GM12878 (cell line): Measurements from ENCODE around the gene DNAAF2. TPM values are rescaled to one million over a fixed set of nuclear protein-coding genes. Genes with fewer than 3 reads are reported as not detected.

ENCODE experiments used
- ATAC-seq: fragments of 200-7000 bp; cut with Tn5 transposase; 3 replicates; pipeline ENCODE4 v1.9.1; 2020; ENCODE audit warnings: mild to moderate bottlenecking, moderate library complexity
- BruUV-seq: library from RNA; stranded (reverse); fragments of 400-500 nt; replicated peaks from 2 replicates; lab custom pipeline; 2021; lab: Mats Ljungman, UMichigan
- CTCF ChIA-PET: fragments of 300-600 bp; sonication (Branson Sonifier 250); formaldehyde crosslinking; extraction: SDS; loops from one replicate; lab custom pipeline; 2021; ENCODE audit warnings: inconsistent platforms; lab: Yijun Ruan, JAX
- POLR2A ChIA-PET: fragments of 350-600 bp; formaldehyde crosslinking; extraction: SDS; loops from one replicate; lab custom pipeline; 2021; ENCODE audit warnings: inconsistent platforms; lab: Charles Lee
- RAD21 ChIA-PET: fragments of 300-600 bp; sonication (Branson Sonifier 250); formaldehyde crosslinking; loops from one replicate; lab custom pipeline; 2023; ENCODE audit warnings: antibody characterized with exemption; ENCODE audit not compliant: unreplicated experiment; lab: Charles Lee
- SMC1A ChIA-PET: fragments of 300-600 bp; sonication (Branson Sonifier 250); formaldehyde crosslinking; loops from one replicate; lab custom pipeline; 2023; ENCODE audit not compliant: unreplicated experiment, uncharacterized antibody; lab: Charles Lee
- DNase-seq: peaks from one replicate; pipeline ENCODE4 v3.0.0-alpha.2; 2011; ENCODE audit warnings: low read depth, low spot score
- FAIRE-seq: peaks from 3 replicates; lab custom pipeline; 2011; peaks lifted over from hg19 to GRCh38; lab: Jason Lieb, UNC
- H2AFZ ChIP-seq: 2 replicates; pipeline ENCODE4 v1.6.0; 2011; ENCODE audit warnings: low read depth, low read length, control low read depth; ENCODE audit not compliant: control insufficient read depth
- H3K27ac ChIP-seq: 2 replicates; pipeline ENCODE4 v1.5.1; 2011; ENCODE audit warnings: control low read depth; ENCODE audit not compliant: control insufficient read depth, insufficient read depth
- H3K27me3 ChIP-seq, 2 experiments: replicated peaks in 1 of 2; 2 replicates each; pipeline versions ENCODE4 v1.6.0 to v1.6.1; 2011; ENCODE audit warnings: low read length in 1 of 2; ENCODE audit not compliant: control insufficient read depth in 2 of 2, insufficient read depth in 2 of 2
- H3K36me3 ChIP-seq, 2 experiments: 2 replicates each; pipeline ENCODE4 v1.5.1; 2011; ENCODE audit warnings: low read length in 1 of 2; ENCODE audit not compliant: control insufficient read depth in 2 of 2, insufficient read depth in 2 of 2
- H3K4me1 ChIP-seq: 2 replicates; pipeline ENCODE4 v1.6.1; 2011; ENCODE audit warnings: mild to moderate bottlenecking, low read length, moderate library complexity, mixed read lengths; ENCODE audit not compliant: control insufficient read depth, insufficient read depth
- H3K4me2 ChIP-seq: 2 replicates; pipeline ENCODE4 v1.6.0; 2011; ENCODE audit warnings: control low read depth; ENCODE audit not compliant: control insufficient read depth, insufficient read depth
- H3K4me3 ChIP-seq: fragments of 200-600 bp; sonication (generic); 2 replicates; pipeline ENCODE4 v1.5.1; 2016
- H3K79me2 ChIP-seq: 2 replicates; pipeline ENCODE4 v1.6.0; 2011; ENCODE audit warnings: low read length; ENCODE audit not compliant: control insufficient read depth, insufficient read depth
- H3K9ac ChIP-seq: 2 replicates; pipeline ENCODE4 v1.8.0; 2011; ENCODE audit warnings: low read length, control low read depth, mixed read lengths; ENCODE audit not compliant: control insufficient read depth, insufficient read depth
- H3K9me3 ChIP-seq: replicated peaks from 3 replicates; pipeline ENCODE4 v1.5.1; 2011; ENCODE audit warnings: mild to moderate bottlenecking, low read length; ENCODE audit not compliant: control insufficient read depth, insufficient read depth
- H4K20me1 ChIP-seq: 2 replicates; pipeline ENCODE4 v1.6.0; 2011; ENCODE audit not compliant: control insufficient read depth, insufficient read depth
- HDAC6 ChIP-seq: fragments of 200-600 bp; sonication (generic); IDR thresholded peaks from one replicate; pipeline ENCODE4 v1.8.0; 2017; ENCODE audit warnings: antibody characterized with exemption; ENCODE audit not compliant: unreplicated experiment
- IKZF2 ChIP-seq, 2 experiments: fragments of 450-650 bp; IDR thresholded peaks; 2 replicates each; pipeline ENCODE4 v1.6.1; 2017; ENCODE audit warnings: mild to moderate bottlenecking in 2 of 2, moderate library complexity in 2 of 2
- JUNB ChIP-seq: IDR thresholded peaks from 2 replicates; pipeline ENCODE4 v1.6.1; 2016; ENCODE audit warnings: antibody characterized with exemption, mild to moderate bottlenecking
- KAT2A ChIP-seq: conservative IDR thresholded peaks from 2 replicates; pipeline ENCODE4 v1.6.1; 2011; ENCODE audit warnings: low read depth, low read length; ENCODE audit not compliant: control insufficient read depth
- LARP7 ChIP-seq: fragments of 450-650 bp; IDR thresholded peaks from 2 replicates; pipeline ENCODE4 v1.6.1; 2017; ENCODE audit warnings: mild to moderate bottlenecking
- NFXL1 ChIP-seq: fragments of 450-650 bp; IDR thresholded peaks from 2 replicates; pipeline ENCODE4 v1.6.1; 2017; ENCODE audit warnings: antibody characterized with exemption, mild to moderate bottlenecking, borderline replicate concordance
- NFYA ChIP-seq: IDR thresholded peaks from 2 replicates; pipeline ENCODE4 v1.6.1; 2011; ENCODE audit warnings: low read depth, mild to moderate bottlenecking, low read length, improper control_type of control experiment, borderline replicate concordance
- NR2C1 ChIP-seq: fragments of 450-650 bp; IDR thresholded peaks from 2 replicates; pipeline ENCODE4 v1.6.1; 2017; ENCODE audit warnings: antibody characterized with exemption, mild to moderate bottlenecking, moderate library complexity
- RFX5 ChIP-seq: IDR thresholded peaks from 2 replicates; pipeline ENCODE4 v1.6.1; 2011; ENCODE audit warnings: low read depth, low read length, improper control_type of control experiment
- TBL1XR1 ChIP-seq: IDR thresholded peaks from 2 replicates; pipeline ENCODE4 v1.6.1; 2012; ENCODE audit warnings: low read depth, low read length, improper control_type of control experiment
- YY1 ChIP-seq: IDR thresholded peaks from 2 replicates; pipeline ENCODE4 v1.6.1; 2011; ENCODE audit warnings: low read depth, mild to moderate bottlenecking, low read length
- ZBTB11 ChIP-seq: fragments of 450-650 bp; formaldehyde crosslinking; IDR thresholded peaks from 2 replicates; pipeline ENCODE4 v1.5.0; 2022; ENCODE audit warnings: mild to moderate bottlenecking, missing genetic modification characterization
- WGBS: methylation state at CpG from one replicate; pipeline ENCODE4 v1.1.6; 2016; ENCODE audit warnings: low lambda C conversion rate; ENCODE audit not compliant: insufficient replicate concordance, insufficient coverage; ENCODE audit errors: missing lambda C conversion rate; 5-methylcytosine and 5-hydroxymethylcytosine counted together
- in situ Hi-C: fragments of 300-500 bp; cut with MboI; formaldehyde crosslinking; loops from 9 replicates; pipeline ENCODE4 v1.14.3; 2018; ENCODE audit warnings: mixed read lengths
- intact Hi-C: fragments of 100-400 bp; cut with micrococcal nuclease; formaldehyde crosslinking; loops from one replicate; pipeline ENCODE4 v1.14.2; 2022; ENCODE audit not compliant: unreplicated experiment
- polyA plus RNA-seq, 11 experiments: library from polyadenylated mRNA; depleted of rRNA in 4 of 11; unstranded in 6 of 11; stranded (reverse) in 5 of 11; fragments of >200 nt; fragmentation: Nextera tagmentation in 4 of 11; fragmentation: Illumina TruSeq in 1 of 11; extraction: Ambion mirVana in 4 of 11; extraction: Trizol in 1 of 11; gene quantifications; 1 replicate in 1 of 11; 2 replicates in 10 of 11; pipeline versions ENCODE4 v1.2.1 to v1.2.3, GENCODE V29; 2011 to 2016; ENCODE audit warnings: inconsistent platforms in 2 of 11, missing spikeins in 2 of 11, low read depth in 1 of 11
- total RNA-seq, 4 experiments: library from RNA; depleted of rRNA in 3 of 4; stranded (reverse); fragments of >200 nt in 3 of 4; fragmentation: Illumina TruSeq in 1 of 4; extraction: Trizol in 1 of 4; gene quantifications; 2 replicates each; pipeline versions ENCODE4 v1.2.1 to v1.2.3, GENCODE V29; 2013 to 2021

DNAAF2 gene
- total and polyA plus RNA-seq, 10 of the 15 experiments (the other 5 are each of a cell fraction or from before 2014, with no cell fraction given), result 5.7 to 24.7 (median 10.8) TPM

- ChIA-PET RAD21 (interaction anchor here (1.1 kb wide), 1 partner anchor 15 kb away, joined by 3 read pairs; the partner anchor contains the start of gene POLE2), SMC1A (no interaction called here), CTCF (no interaction called here), POLR2A (interaction anchor here (0.5 kb wide), 1 partner anchor 9 kb away, joined by 4 read pairs; no protein-coding TSS in a partner anchor)
- Histone ChIP-seq H3K9me3 (no peaks in the 10 kb centered on the region), H3K27ac (no peak overlapping the region), H3K4me3 (no peak overlapping the region), H3K27me3 (no peaks in the 10 kb centered on the region), H3K79me2 (no peaks in the 10 kb centered on the region), H3K4me2 (no peak overlapping the region), H4K20me1 (no peaks in the 10 kb centered on the region), H3K36me3 (peaks cover 3 to 10% of the 10 kb centered on the region in 2 experiments; a peak in 3 of 4 replicates), H3K9ac (no peak overlapping the region), H3K4me1 (no peaks in the 10 kb centered on the region), H2AFZ (no peak overlapping the region)
- FAIRE-seq (no peak), DNase-seq (no peak), ATAC-seq (no peak)
- 94% methylated on average over 2 of the region's 2 CpGs for WGBS
- in situ Hi-C loops (no loop called here), intact Hi-C loops (no loop called here)
- TF ChIP-seq JUNB (no peak), NFYA (no peak), KAT2A (no peak), HDAC6 (no peak), NR2C1 (no peak), NFXL1 (no peak), RFX5 (no peak), TBL1XR1 (no peak), IKZF2 (IDR thresholded peaks at IDR 0.05) (no peak), LARP7 (no peak), YY1 (no peak), ZBTB11 (no peak)
- BruUV-seq, result no TSS peak
Measured at GRCh38 chr14:49673586-49673985, 38.5 kb upstream of the DNAAF2 start.
